Measurements from ENCODE around the gene ACVR1. TPM values are rescaled to one million over a fixed set of nuclear protein-coding genes. Genes with fewer than 3 reads are reported as not detected.

Gene ACVR1
- total RNA-seq, 1 experiment from 2014 or later, result 17.1 TPM

GRCh38 chr2:157858846-157859245 is 17.3 kb downstream of the ACVR1 start:
- no peaks in the 10 kb centered on the region for H3K4me1 ChIP-seq (ENCODE audit: insufficient read depth, low read length, poor library complexity, severe bottlenecking)
- H3K27me3 ChIP-seq (replicated peaks; ENCODE audit: insufficient read depth, low read depth, low read length, poor library complexity), result no peaks in the 10 kb centered on the region
- ChIA-PET POLR2A (ENCODE audit: low non-redundant PET) (no interaction called here), CTCF (no interaction called here)
- DNase-seq (ENCODE audit: low spot score), result no peak
- H3K4me3 ChIP-seq (ENCODE audit: low read depth, low read length, poor library complexity, severe bottlenecking), result no peak overlapping the region
- intact Hi-C loops (cut with micrococcal nuclease; ENCODE audit: unreplicated experiment), result no loop called here
- BruUV-seq (replicated peaks), result no TSS peak
- TF ChIP-seq EZH2 (IDR thresholded peaks at IDR 0.05; ENCODE audit: borderline replicate concordance, low read depth, low read length, poor library complexity, severe bottlenecking), result no peak
- TF ChIP-seq, protein P1, sequence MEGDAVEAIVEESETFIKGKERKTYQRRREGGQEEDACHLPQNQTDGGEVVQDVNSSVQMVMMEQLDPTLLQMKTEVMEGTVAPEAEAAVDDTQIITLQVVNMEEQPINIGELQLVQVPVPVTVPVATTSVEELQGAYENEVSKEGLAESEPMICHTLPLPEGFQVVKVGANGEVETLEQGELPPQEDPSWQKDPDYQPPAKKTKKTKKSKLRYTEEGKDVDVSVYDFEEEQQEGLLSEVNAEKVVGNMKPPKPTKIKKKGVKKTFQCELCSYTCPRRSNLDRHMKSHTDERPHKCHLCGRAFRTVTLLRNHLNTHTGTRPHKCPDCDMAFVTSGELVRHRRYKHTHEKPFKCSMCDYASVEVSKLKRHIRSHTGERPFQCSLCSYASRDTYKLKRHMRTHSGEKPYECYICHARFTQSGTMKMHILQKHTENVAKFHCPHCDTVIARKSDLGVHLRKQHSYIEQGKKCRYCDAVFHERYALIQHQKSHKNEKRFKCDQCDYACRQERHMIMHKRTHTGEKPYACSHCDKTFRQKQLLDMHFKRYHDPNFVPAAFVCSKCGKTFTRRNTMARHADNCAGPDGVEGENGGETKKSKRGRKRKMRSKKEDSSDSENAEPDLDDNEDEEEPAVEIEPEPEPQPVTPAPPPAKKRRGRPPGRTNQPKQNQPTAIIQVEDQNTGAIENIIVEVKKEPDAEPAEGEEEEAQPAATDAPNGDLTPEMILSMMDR (conservative IDR thresholded peaks at IDR 0.05; ENCODE audit: low read depth, low read length), result no peak
- no peaks in the 10 kb centered on the region for H3K36me3 ChIP-seq (ENCODE audit: insufficient read depth, low read length, poor library complexity, severe bottlenecking)
- H3K27ac ChIP-seq (ENCODE audit: low read depth, low read length, poor library complexity, severe bottlenecking), result no peak overlapping the region
- H3K9me3 ChIP-seq (ENCODE audit: low read depth, low read length, poor library complexity, severe bottlenecking), result no peaks in the 10 kb centered on the region

DNA sequence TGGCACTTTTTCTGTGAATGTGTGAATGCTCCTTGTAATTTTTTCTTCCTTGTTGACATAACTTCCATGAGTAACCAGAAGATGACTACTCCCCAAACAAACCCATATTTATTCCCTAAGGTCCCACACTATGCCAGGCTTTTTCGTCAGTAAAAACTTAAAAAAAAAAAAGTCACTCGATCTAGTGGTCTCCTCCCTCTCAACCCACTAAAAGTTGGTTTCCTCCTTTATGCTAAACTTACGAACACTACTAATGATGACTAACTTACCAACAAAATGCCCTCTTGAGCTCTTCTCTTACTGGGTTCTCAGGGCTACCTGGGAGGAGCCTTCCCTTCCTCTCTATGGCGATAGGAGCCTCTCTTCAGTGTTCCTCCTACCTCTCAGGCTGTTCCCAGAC is 18.2 kb downstream of the ACVR1 start:
- H3K27ac ChIP-seq (ENCODE audit: low read depth, low read length, poor library complexity, severe bottlenecking), result no peak overlapping the region
- TF ChIP-seq, protein P1 (conservative IDR thresholded peaks at IDR 0.05; ENCODE audit: low read depth, low read length), result no peak
- TF ChIP-seq EZH2 (IDR thresholded peaks at IDR 0.05; ENCODE audit: borderline replicate concordance, low read depth, low read length, poor library complexity, severe bottlenecking), result no peak
- no peak overlapping the region for H3K4me3 ChIP-seq (ENCODE audit: low read depth, low read length, poor library complexity, severe bottlenecking)
- H3K27me3 ChIP-seq (replicated peaks; ENCODE audit: insufficient read depth, low read depth, low read length, poor library complexity), result no peaks in the 10 kb centered on the region
- CTCF ChIA-PET, result no interaction called here
- H3K36me3 ChIP-seq (ENCODE audit: insufficient read depth, low read length, poor library complexity, severe bottlenecking), result no peaks in the 10 kb centered on the region
- no TSS peak for BruUV-seq (replicated peaks)
- H3K4me1 ChIP-seq (ENCODE audit: insufficient read depth, low read length, poor library complexity, severe bottlenecking), result no peaks in the 10 kb centered on the region
- no peak for DNase-seq (ENCODE audit: low spot score)
- intact Hi-C loops (cut with micrococcal nuclease; ENCODE audit: unreplicated experiment), result no loop called here
- no peaks in the 10 kb centered on the region for H3K9me3 ChIP-seq (ENCODE audit: low read depth, low read length, poor library complexity, severe bottlenecking)
- POLR2A ChIA-PET (ENCODE audit: low non-redundant PET), result no interaction called here

- TF ChIP-seq, protein P1 (conservative IDR thresholded peaks at IDR 0.05; ENCODE audit: low read depth, low read length), result no peak
- TF ChIP-seq EZH2 (IDR thresholded peaks at IDR 0.05; ENCODE audit: borderline replicate concordance, low read depth, low read length, poor library complexity, severe bottlenecking), result no peak
- no peak for DNase-seq (ENCODE audit: low spot score)
- intact Hi-C loops (cut with micrococcal nuclease; ENCODE audit: unreplicated experiment), result no loop called here
- Histone ChIP-seq H3K27ac (ENCODE audit: low read depth, low read length, poor library complexity, severe bottlenecking) (no peak overlapping the region), H3K27me3 (replicated peaks; ENCODE audit: insufficient read depth, low read depth, low read length, poor library complexity) (no peaks in the 10 kb centered on the region), H3K9me3 (ENCODE audit: low read depth, low read length, poor library complexity, severe bottlenecking) (no peaks in the 10 kb centered on the region), H3K4me3 (ENCODE audit: low read depth, low read length, poor library complexity, severe bottlenecking) (no peak overlapping the region), H3K4me1 (ENCODE audit: insufficient read depth, low read length, poor library complexity, severe bottlenecking) (no peaks in the 10 kb centered on the region), H3K36me3 (ENCODE audit: insufficient read depth, low read length, poor library complexity, severe bottlenecking) (no peaks in the 10 kb centered on the region)
- BruUV-seq (replicated peaks), result no TSS peak
- ChIA-PET CTCF (no interaction called here), POLR2A (ENCODE audit: low non-redundant PET) (no interaction called here)
Measured at GRCh38 chr2:157856187-157856515, 20.0 kb downstream of the ACVR1 start.
